Endothelial cell of umbilical vein (primary cell): ENCODE data around the gene JRKL. TPM values are rescaled to one million over a fixed set of nuclear protein-coding genes. Genes with fewer than 3 reads are reported as not detected.

Experiments used
- BruUV-seq: library from RNA; stranded (reverse); fragments of 400-500 nt; replicated peaks from 2 replicates; lab custom pipeline; 2021; lab: Mats Ljungman, UMichigan
- CTCF ChIA-PET: fragments of 300-600, 350-600 bp; sonication (Branson Sonifier 250); formaldehyde crosslinking; loops from one replicate; lab custom pipeline; 2021; ENCODE audit warnings: antibody characterized with exemption, inconsistent platforms; lab: Charles Lee
- POLR2A ChIA-PET: fragments of 300-600, 350-600 bp; sonication (Branson Sonifier 250); formaldehyde crosslinking; loops from one replicate; lab custom pipeline; 2021; ENCODE audit warnings: antibody characterized with exemption, inconsistent platforms; lab: Charles Lee
- DNase-seq: peaks from one replicate; pipeline ENCODE4 v3.0.0-alpha.2; 2011; ENCODE audit warnings: low read depth, low spot score
- FAIRE-seq: peaks from 2 replicates; lab custom pipeline; 2011; peaks lifted over from hg19 to GRCh38; lab: Jason Lieb, UNC
- H2AFZ ChIP-seq: 2 replicates; pipeline ENCODE4 v1.6.0; 2012; ENCODE audit warnings: low read depth, low read length, control low read depth, inconsistent platforms
- H3K27ac ChIP-seq: 2 replicates; pipeline ENCODE4 v1.5.1; 2011; ENCODE audit warnings: low read depth, mild to moderate bottlenecking, control low read depth, low read length, moderate library complexity; ENCODE audit not compliant: insufficient read depth
- H3K27me3 ChIP-seq, 2 experiments: 2 replicates each; pipeline versions ENCODE4 v1.6.0 to v1.6.1; 2011; ENCODE audit warnings: low read length in 2 of 2, mixed read lengths in 1 of 2; ENCODE audit not compliant: control insufficient read depth in 2 of 2, insufficient read depth in 2 of 2
- H3K36me3 ChIP-seq, 2 experiments: 2 replicates in 1 of 2; 3 replicates in 1 of 2; pipeline ENCODE4 v1.5.1; 2011; ENCODE audit warnings: low read length in 2 of 2, mild to moderate bottlenecking in 1 of 2, moderate library complexity in 1 of 2; ENCODE audit not compliant: control insufficient read depth in 2 of 2, insufficient read depth in 2 of 2; ENCODE audit errors: extremely low read depth in 1 of 2
- H3K4me1 ChIP-seq: 3 replicates; pipeline ENCODE4 v1.5.1; 2011; ENCODE audit warnings: mild to moderate bottlenecking, low read length; ENCODE audit not compliant: control insufficient read depth, insufficient read depth; ENCODE audit errors: extremely low read depth
- H3K4me2 ChIP-seq: 2 replicates; pipeline ENCODE4 v1.6.1; 2011; ENCODE audit warnings: low read length, control low read depth, mixed read lengths; ENCODE audit not compliant: insufficient read depth
- H3K4me3 ChIP-seq, 3 experiments: fragments of 200-600 bp in 1 of 3; sonication (generic), shearing (Covaris generic) in 1 of 3; replicated peaks in 1 of 3; 2 replicates each; pipeline ENCODE4 v1.5.1; 2011 to 2016; ENCODE audit warnings: control low read depth in 3 of 3, low read length in 3 of 3, mild to moderate bottlenecking in 2 of 3, inconsistent platforms in 1 of 3, low read depth in 1 of 3, moderate library complexity in 1 of 3; ENCODE audit not compliant: insufficient read depth in 1 of 3
- H3K79me2 ChIP-seq: 2 replicates; pipeline ENCODE4 v1.6.0; 2012; ENCODE audit warnings: low read length, inconsistent platforms; ENCODE audit not compliant: control insufficient read depth, insufficient read depth
- H3K9ac ChIP-seq: replicated peaks from 2 replicates; pipeline ENCODE3; 2011; ENCODE audit warnings: low read length, control low read depth; ENCODE audit not compliant: insufficient read depth; ENCODE audit errors: extremely low read depth
- H3K9me1 ChIP-seq: replicated peaks from 3 replicates; pipeline ENCODE4 v1.6.0; 2011; ENCODE audit warnings: mild to moderate bottlenecking, low read length; ENCODE audit not compliant: control insufficient read depth, insufficient read depth; ENCODE audit errors: extremely low read depth
- H3K9me3 ChIP-seq: replicated peaks from 2 replicates; pipeline ENCODE4 v1.5.1; 2012; ENCODE audit warnings: low read length, inconsistent platforms; ENCODE audit not compliant: control insufficient read depth, insufficient read depth
- H4K20me1 ChIP-seq: replicated peaks from 2 replicates; pipeline ENCODE3; 2011; ENCODE audit warnings: mild to moderate bottlenecking, low read length; ENCODE audit not compliant: control insufficient read depth, insufficient read depth; ENCODE audit errors: extremely low read depth
- CTCF ChIP-seq, 2 donors: IDR thresholded peaks; 1 replicate in 1 of 2; 2 replicates in 1 of 2; pipeline ENCODE4 v1.5.1; 2011; ENCODE audit warnings: low read length in 2 of 2, mild to moderate bottlenecking in 2 of 2, moderate library complexity in 2 of 2, control low read depth in 1 of 2, inconsistent platforms in 1 of 2, low read depth in 1 of 2; ENCODE audit not compliant: insufficient read depth in 1 of 2; ENCODE audit errors: extremely low read depth in 1 of 2
- GATA2 ChIP-seq: IDR thresholded peaks from 2 replicates; pipeline ENCODE4 v1.7.0; 2011; ENCODE audit warnings: low read depth, mild to moderate bottlenecking, moderate library complexity, mixed read lengths, low read length; ENCODE audit not compliant: insufficient read length, insufficient read depth
- JUN ChIP-seq: IDR thresholded peaks from 2 replicates; pipeline ENCODE4 v1.6.1; 2011; ENCODE audit warnings: borderline replicate concordance, low read depth; ENCODE audit not compliant: insufficient read length, insufficient read depth
- MYC ChIP-seq: IDR thresholded peaks from one replicate; pipeline ENCODE4 v1.6.1; 2011; ENCODE audit warnings: mild to moderate bottlenecking, low read depth, low read length
- dilution Hi-C: fragments of 300-500 bp; cut with MboI; formaldehyde crosslinking; loops from one replicate; pipeline ENCODE4 v1.15.0; 2019; ENCODE audit warnings: low sequenced_read_pairs; ENCODE audit not compliant: extremely low pct_ligation_motif_present
- intact Hi-C: fragments of 100-400 bp; cut with micrococcal nuclease; formaldehyde crosslinking; loops from one replicate; pipeline ENCODE4 v1.10.0; 2022
- polyA plus RNA-seq, 4 experiments: library from polyadenylated mRNA; depleted of rRNA in 3 of 4; stranded (reverse) in 3 of 4; unstranded in 1 of 4; fragments of >200 nt; gene quantifications; 2 replicates each; pipeline versions ENCODE4 v1.2.1 to v1.2.3, GENCODE V29; 2011 to 2012; ENCODE audit warnings: missing spikeins in 1 of 4
- total RNA-seq: library from RNA; stranded (reverse); gene quantifications from 2 replicates; pipeline ENCODE4 v1.2.3, GENCODE V29; 2021

The JRKL gene
- total and polyA plus RNA-seq, 2 donors (not counting 3 experiments of a cell fraction or from before 2014, with no cell fraction given): 1.4 to 7.6 TPM

- Histone ChIP-seq H3K4me2 (peak overlapping the region; percentile 97), H3K27ac (peak overlapping the region; percentile 88), H2AFZ (peak overlapping the region; percentile 36), H3K4me3 (peak overlapping the region; percentile 59 to 98 (median 94)), H3K9ac (peak overlapping the region; percentile 95), H3K9me3 (no peaks in the 10 kb centered on the region), H3K79me2 (peaks cover 32% of the 10 kb centered on the region), H3K9me1 (no peaks in the 10 kb centered on the region), H3K36me3 (no peaks in the 10 kb centered on the region), H3K27me3 (no peaks in the 10 kb centered on the region), H3K4me1 (peaks cover 30% of the 10 kb centered on the region), H4K20me1 (no peaks in the 10 kb centered on the region)
- ChIA-PET CTCF (interaction anchor here (0.7 to 8.5 kb wide), 30 partner anchors 9 to 505 kb away, joined by 3 to 215 read pairs (median 8); partner anchors contain the start of genes CCDC82 and JRKL), POLR2A (interaction anchor here (0.6 to 2.9 kb wide), 4 partner anchors 35 to 418 kb away, joined by 3 to 13 read pairs (median 4); partner anchors contain the start of genes CCDC82, JRKL and MTMR2)
- DNase-seq: peak; percentile 49
- FAIRE-seq: no peak
- dilution Hi-C loops: no loop called here
- intact Hi-C loops: loop anchor here (1.0 to 5.0 kb wide), 6 partner anchors 27 to 417 kb away; partner anchors contain the start of genes CCDC82 and MTMR2
- no TSS peak for BruUV-seq
- TF ChIP-seq CTCF (IDR thresholded peaks at IDR 0.05; ENCODE audit: extremely low read depth in 1 of 2, insufficient read depth in 1 of 2, low read depth in 1 of 2, low read length in 2 of 2) (peak; percentile 46 to 52), JUN (no peak), GATA2 (no peak), MYC (no peak)
Measured at GRCh38 chr11:96341211-96342013, 48.4 kb upstream of the JRKL start.
